Stimulated activated CD8-positive, alpha-beta memory T cell treated with anti-CD3 and anti-CD28 coated beads, Interleukin-12 subunit alpha, Interleukin-12 subunit beta, amount 100 ng/mL, for 1 hour (primary cell): ENCODE data around the gene LRFN2.

Source experiments
- DNase-seq: peaks from one replicate; pipeline ENCODE4 v3.0.0-alpha.2; 2020; ENCODE audit warnings: low read depth

LRFN2 gene

DNA sequence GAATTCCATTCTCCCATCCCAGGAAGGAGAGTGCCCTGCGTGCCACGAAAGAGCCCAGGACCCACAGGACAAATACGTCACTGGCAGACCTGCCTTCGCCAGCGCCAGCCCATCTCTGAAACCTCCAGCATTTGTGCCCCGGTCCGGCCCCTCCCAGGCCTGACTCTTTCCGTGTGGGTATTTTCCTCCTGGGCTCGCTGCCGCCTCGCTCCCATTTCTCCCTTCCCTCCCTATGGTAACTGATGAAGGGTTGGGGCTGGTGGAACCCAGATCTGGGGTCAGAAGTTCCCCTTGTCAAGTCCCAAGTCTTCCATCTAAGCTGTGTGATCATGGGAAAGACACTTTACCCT lies 208.5 kb downstream of the LRFN2 start:
- no peak for DNase-seq

- DNase-seq: no peak
These were observed 209.0 kb downstream of the LRFN2 start for GRCh38 chr6:40378071-40378724.

GRCh38 chr6:40377173-40377806 lies 209.9 kb downstream of the LRFN2 start:
- DNase-seq: no peak

- no peak for DNase-seq
These were observed 211.0 kb downstream of the LRFN2 start for GRCh38 chr6:40376113-40376650.

GRCh38 chr6:40373267-40373666 lies 213.9 kb downstream of the LRFN2 start:
- no peak for DNase-seq

DNA sequence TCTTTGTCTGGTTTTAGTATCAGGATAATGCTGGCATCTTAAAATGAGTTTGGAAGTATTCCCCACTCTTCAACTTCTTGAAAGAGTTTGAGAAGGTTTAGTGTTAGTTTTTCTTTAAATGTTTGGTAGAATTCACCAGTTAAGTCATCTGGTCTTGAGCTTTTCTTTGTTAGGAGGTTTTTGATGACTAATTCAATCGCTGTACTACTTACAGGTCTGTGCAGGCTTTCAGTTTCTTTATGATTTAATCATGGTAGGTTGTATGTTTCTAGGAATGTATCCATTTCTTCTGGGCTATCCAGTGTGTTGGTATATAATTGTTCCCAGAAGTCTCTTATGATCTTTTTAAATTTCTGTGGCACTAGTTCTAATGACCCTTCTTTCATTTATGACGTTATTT lies 215.5 kb downstream of the LRFN2 start:
- no peak for DNase-seq

GRCh38 chr6:40371095-40371494 lies 216.1 kb downstream of the LRFN2 start:
- no peak for DNase-seq

- DNase-seq: no peak
These were observed 217.3 kb downstream of the LRFN2 start for GRCh38 chr6:40369891-40370290.

DNA sequence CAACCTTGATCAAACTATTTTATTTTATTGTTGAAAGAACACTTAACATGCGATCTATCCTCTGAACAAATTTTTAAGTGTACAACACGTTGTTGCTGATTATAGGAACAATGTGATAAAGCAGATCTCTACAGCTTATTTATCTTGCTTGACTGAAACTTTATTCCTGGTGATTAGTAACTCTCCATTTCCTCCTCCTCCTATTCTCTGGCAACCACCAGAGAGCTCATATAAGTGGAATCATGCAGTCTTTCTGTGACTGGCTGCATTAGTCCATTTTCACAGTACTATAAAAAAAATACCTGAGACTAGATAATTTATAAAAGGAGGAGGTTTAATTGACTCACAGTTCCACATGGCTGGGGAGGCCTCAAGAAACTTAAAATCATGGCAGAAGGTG lies 218.1 kb downstream of the LRFN2 start:
- no peak for DNase-seq

- no peak for DNase-seq
These were observed 224.3 kb downstream of the LRFN2 start for GRCh38 chr6:40362859-40363258.

- DNase-seq: no peak
These were observed 227.4 kb downstream of the LRFN2 start for GRCh38 chr6:40359808-40360207.

DNA sequence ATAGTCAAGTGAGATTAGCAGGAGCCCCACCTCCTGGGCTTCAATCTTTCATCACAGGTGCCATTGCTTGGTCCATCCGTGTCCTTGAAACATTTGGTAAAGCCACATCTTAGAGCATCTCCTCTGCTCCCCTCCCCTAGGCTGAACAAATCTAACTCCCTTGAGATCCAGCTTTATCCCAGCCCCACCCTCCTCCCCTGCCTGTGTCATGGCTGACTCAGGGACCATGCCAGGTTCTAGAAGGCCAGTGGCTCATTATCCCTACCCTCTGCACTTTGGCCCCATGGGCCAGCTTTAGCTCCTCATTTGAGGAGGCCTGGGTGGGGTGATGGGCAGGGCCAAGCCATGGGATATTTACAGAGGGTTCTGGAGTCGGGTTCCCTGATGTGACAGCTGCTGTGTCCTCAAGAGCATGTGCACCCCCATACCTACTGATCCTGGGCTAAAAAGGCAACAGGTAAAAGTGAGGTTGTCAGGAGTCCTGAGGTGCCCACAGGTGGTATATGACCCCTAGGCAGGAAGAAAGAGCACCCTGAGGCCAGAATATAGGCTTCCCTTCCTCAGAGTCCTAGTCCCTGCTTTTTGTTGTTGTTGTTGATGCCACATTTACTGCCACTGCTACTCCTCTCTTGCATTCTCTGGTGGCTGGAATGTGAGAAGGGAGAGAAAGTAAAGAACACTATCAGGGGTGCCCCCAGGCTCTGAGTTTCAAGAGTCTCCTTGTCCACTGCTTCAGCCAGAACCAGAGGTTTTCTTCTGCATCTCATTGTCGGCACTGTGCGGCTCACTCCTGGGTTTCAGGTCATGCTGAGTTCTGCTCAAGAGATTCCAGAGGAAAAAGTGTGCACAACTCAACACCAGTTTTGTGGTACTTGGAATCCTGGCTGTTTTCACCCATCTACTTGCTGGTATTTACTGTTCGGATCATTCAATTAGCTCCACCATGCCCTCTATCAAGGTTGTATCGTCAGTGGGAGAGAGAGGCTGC lies 228.4 kb downstream of the LRFN2 start:
- DNase-seq: no peak

- DNase-seq: no peak
These were observed 230.8 kb downstream of the LRFN2 start for GRCh38 chr6:40356242-40356910.

DNA sequence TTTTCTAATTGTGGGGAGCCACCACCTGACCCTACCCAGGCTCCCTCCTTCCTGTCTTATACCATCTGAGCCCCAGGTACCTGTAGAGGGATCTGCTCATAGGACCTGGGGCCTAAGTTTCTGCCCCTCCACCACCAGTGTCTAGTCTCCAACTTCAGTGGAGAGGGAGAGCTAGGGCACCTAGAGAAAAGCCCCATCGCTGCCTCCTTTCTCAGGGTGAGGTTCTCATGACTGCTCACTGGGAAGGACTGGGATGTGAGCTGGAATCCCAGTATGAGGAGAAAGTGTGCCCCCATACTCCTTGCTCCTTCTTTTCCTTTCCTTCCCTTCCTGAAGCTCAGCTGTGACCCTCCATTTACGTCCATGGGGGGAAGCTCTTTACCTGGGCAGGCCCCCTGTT lies 231.6 kb downstream of the LRFN2 start:
- no peak for DNase-seq

DNA sequence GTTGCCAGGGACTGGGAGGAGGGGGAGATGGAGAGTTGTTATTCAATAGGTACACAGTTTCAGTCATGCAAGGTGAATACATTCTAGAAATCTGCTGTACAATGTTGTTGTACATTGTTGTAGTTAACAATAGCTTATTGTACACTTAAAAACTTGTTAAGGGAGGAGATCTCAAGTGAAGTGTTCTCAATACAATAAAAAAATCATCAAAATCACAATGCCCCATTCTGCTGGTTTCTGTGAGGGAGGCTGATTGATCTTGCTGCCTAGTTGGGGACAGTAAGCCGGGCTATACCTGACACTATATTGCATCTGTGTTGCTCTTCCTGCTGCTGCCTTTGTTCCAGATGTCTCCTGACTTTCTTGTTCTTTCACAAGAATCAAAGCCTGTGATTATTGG lies 232.1 kb downstream of the LRFN2 start:
- DNase-seq: no peak

- DNase-seq: no peak
These were observed 233.2 kb downstream of the LRFN2 start for GRCh38 chr6:40353967-40354452.

GRCh38 chr6:40353197-40353966 lies 233.8 kb downstream of the LRFN2 start:
- no peak for DNase-seq

GRCh38 chr6:40352527-40353170 lies 234.5 kb downstream of the LRFN2 start:
- DNase-seq: no peak

DNA sequence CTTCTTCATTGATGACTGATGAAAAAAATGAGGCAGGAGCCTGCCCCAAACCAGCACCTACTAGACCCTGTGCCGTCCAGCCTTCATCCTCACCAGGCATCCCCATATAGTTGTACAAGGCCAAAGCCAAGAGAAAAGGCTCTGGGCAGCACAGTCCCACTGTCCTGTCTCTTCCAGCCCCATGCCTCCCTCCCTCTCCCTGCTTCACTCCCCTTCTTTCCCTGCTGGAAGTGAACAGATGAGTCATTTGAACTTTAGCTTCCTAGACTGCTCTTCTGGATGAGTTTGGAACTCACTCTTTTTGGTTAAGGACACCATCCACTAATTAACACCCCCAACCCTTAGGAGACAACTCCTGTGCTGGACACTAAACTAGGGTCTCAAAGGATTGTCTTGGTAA lies 235.2 kb downstream of the LRFN2 start:
- no peak for DNase-seq

DNA sequence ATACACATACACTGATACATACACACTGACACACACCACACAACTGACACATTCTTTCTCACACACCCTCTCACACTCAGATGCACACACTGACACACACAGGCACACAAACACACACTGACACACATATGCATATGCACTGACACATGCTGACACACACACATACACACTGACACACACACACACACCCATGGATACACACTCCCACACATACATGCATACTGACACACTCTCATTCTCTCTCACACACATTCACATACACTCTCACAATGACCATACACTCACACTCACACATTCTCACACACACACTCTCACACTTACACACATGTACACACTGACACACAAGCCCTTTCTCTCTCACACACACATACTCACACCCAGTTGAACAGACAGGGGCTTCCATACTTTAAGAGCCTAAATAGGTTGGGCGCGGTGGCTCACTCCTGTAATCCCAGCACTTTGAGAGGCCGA lies 236.4 kb downstream of the LRFN2 start:
- no peak for DNase-seq
